Nephron (organoid): ENCODE results near the gene MMP28.
A peak's percentile ranks its signal among the peaks of the same experiment; 100 is the strongest.

Experiments used
- H3K27ac Mint-ChIP-seq, 3 experiments: 2 replicates each; pipeline ENCODE4 v1.8.0; 2020; ENCODE audit warnings: mixed read lengths in 3 of 3, mild to moderate bottlenecking in 2 of 3, moderate library complexity in 1 of 3
- H3K27me3 Mint-ChIP-seq: 2 replicates; pipeline ENCODE4 v1.8.0; 2021; ENCODE audit warnings: low read depth, mild to moderate bottlenecking, moderate library complexity, mixed read lengths
- H3K36me3 Mint-ChIP-seq: 2 replicates; pipeline ENCODE4 v1.8.0; 2020; ENCODE audit warnings: low read depth, mixed read lengths
- H3K4me1 Mint-ChIP-seq: 2 replicates; pipeline ENCODE4 v1.8.0; 2020; ENCODE audit warnings: mixed read lengths
- H3K4me3 Mint-ChIP-seq, 3 experiments: 2 replicates each; pipeline ENCODE4 v1.8.0; 2020; ENCODE audit warnings: mild to moderate bottlenecking in 3 of 3, mixed read lengths in 3 of 3, moderate library complexity in 2 of 3
- H3K9me3 Mint-ChIP-seq: 2 replicates; pipeline ENCODE4 v1.8.0; 2020; ENCODE audit warnings: mixed read lengths
- TF ChIP-seq, protein P1 (sequence below), 3 experiments: fragments of 200-600 bp; sonication (generic); IDR thresholded peaks; one replicate each; pipeline ENCODE4 v1.5.0; 2021; ENCODE audit warnings: antibody characterized with exemption in 3 of 3; ENCODE audit not compliant: unreplicated experiment in 3 of 3

Gene MMP28

DNA sequence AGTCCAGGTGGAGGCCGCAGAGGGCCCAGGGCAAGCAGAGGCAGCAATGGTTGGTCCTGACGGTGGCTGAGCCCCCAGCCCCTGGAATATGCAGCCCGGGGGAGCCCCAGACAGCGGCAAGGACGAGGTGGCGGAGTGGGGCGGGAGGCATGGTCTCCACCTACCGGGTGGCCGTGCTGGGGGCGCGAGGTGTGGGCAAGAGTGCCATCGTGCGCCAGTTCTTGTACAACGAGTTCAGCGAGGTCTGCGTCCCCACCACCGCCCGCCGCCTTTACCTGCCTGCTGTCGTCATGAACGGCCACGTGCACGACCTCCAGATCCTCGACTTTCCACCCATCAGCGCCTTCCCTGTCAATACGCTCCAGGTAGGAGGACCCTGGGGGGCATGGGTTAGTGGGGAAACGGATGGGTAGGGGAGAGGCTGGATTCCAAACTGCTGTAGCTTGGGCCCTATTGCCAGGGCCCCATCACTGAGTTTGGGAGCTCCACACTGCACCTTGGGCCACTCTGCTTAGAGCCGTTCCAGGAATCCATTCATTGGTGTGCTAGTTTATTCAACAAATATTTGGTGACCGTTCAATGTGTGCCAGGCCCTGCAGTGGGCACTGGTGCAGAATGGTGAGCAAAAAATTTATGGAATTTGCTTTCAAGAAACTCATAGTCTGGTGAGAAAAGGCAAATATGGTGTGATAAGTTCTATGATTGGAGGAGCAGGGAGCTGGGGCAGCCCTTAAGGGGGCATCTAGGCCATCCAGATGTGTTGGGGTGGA is 60.2 kb downstream of the MMP28 start:
- TF ChIP-seq, protein P1, sequence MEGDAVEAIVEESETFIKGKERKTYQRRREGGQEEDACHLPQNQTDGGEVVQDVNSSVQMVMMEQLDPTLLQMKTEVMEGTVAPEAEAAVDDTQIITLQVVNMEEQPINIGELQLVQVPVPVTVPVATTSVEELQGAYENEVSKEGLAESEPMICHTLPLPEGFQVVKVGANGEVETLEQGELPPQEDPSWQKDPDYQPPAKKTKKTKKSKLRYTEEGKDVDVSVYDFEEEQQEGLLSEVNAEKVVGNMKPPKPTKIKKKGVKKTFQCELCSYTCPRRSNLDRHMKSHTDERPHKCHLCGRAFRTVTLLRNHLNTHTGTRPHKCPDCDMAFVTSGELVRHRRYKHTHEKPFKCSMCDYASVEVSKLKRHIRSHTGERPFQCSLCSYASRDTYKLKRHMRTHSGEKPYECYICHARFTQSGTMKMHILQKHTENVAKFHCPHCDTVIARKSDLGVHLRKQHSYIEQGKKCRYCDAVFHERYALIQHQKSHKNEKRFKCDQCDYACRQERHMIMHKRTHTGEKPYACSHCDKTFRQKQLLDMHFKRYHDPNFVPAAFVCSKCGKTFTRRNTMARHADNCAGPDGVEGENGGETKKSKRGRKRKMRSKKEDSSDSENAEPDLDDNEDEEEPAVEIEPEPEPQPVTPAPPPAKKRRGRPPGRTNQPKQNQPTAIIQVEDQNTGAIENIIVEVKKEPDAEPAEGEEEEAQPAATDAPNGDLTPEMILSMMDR (IDR thresholded peaks at IDR 0.05; ENCODE audit: unreplicated experiment in 3 of 3) = no peak
- H3K9me3 Mint-ChIP-seq = no peaks in the 10 kb centered on the region
- H3K36me3 Mint-ChIP-seq = no peaks in the 10 kb centered on the region

DNA sequence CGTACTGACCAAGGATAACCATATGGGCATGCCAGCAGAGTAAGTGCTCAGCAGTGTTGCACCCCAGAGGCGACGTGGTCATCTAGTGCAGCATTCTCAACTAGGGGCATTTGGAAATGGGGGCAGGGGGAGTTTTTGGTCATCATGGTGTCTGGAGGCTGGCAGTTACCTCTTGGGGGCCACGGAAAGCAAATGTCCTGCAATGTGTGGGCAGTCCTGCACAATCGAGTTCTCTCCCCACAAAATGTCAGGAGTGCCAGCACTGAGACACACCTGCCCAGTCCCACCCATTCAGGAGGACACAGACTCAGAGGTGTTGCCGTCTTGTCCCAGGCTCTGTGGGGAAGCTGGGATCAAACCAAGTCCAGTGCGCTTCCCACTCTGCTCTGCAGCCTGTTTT is 61.0 kb downstream of the MMP28 start:
- TF ChIP-seq, protein P1 (IDR thresholded peaks at IDR 0.05; ENCODE audit: unreplicated experiment in 3 of 3) = no peak
- Mint-ChIP-seq H3K4me3 (no peak overlapping the region), H3K27ac (no peak overlapping the region), H3K36me3 (no peaks in the 10 kb centered on the region), H3K9me3 (no peaks in the 10 kb centered on the region), H3K27me3 (peaks cover 4% of the 10 kb centered on the region), H3K4me1 (peaks cover 13% of the 10 kb centered on the region)

More for the DNA sequence above, 60.2 kb downstream of the MMP28 start:
- H3K27me3 Mint-ChIP-seq = peaks cover 12% of the 10 kb centered on the region
- no peak overlapping the region for H3K4me3 Mint-ChIP-seq
- no peak overlapping the region for H3K27ac Mint-ChIP-seq
- H3K4me1 Mint-ChIP-seq = peaks cover 13% of the 10 kb centered on the region

DNA sequence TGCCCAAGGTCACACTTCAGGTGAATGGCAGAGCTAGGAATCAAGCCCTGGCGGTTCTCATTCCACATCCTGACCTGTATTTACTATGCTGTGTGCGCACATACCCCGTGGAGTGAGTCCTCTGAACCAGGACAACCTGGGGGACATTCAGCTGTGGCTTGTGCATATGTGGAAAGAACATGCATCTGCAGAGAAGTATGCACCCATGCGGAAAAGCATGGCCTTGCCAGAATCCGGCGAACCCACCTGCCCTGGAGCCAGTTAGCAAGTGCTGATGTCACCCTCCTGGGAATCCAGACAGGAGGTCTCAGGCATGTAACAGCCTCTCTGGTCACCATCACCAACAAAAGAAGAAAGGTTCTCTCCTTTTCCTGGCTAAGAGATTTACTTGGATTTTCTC is 62.1 kb downstream of the MMP28 start:
- Mint-ChIP-seq H3K36me3 (no peaks in the 10 kb centered on the region), H3K27ac (no peak overlapping the region), H3K9me3 (no peaks in the 10 kb centered on the region), H3K27me3 (no peaks in the 10 kb centered on the region), H3K4me1 (peaks cover 16% of the 10 kb centered on the region), H3K4me3 (peak overlapping the region; percentile 92 to 95 (median 93))
- TF ChIP-seq, protein P1 (IDR thresholded peaks at IDR 0.05; ENCODE audit: unreplicated experiment in 3 of 3) = no peak

DNA sequence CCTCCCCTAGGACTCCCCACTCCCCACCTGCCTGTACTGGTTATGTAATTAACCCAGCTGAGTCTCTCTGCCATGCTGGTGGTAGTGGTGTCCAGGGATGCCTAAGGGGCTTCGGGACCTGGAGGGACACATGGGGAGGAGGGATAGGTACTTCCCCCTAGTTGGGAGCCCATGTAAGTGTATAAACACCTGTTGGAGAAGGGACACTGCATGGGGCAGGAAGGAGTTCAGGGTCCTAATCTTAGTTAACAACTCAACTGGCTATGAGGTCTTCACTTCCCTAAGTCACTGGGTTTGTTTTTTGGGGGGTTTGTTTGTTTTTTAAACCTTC is 62.7 kb downstream of the MMP28 start:
- H3K4me3 Mint-ChIP-seq = peak overlapping the region; percentile 92 to 95 (median 93)
- no peaks in the 10 kb centered on the region for H3K27me3 Mint-ChIP-seq
- H3K27ac Mint-ChIP-seq = peak overlapping the region in 1 of 3 experiments; percentile 70
- TF ChIP-seq, protein P1 (IDR thresholded peaks at IDR 0.05; ENCODE audit: unreplicated experiment in 3 of 3) = no peak
- no peaks in the 10 kb centered on the region for H3K36me3 Mint-ChIP-seq
- peaks cover 22% of the 10 kb centered on the region for H3K4me1 Mint-ChIP-seq
- no peaks in the 10 kb centered on the region for H3K9me3 Mint-ChIP-seq

DNA sequence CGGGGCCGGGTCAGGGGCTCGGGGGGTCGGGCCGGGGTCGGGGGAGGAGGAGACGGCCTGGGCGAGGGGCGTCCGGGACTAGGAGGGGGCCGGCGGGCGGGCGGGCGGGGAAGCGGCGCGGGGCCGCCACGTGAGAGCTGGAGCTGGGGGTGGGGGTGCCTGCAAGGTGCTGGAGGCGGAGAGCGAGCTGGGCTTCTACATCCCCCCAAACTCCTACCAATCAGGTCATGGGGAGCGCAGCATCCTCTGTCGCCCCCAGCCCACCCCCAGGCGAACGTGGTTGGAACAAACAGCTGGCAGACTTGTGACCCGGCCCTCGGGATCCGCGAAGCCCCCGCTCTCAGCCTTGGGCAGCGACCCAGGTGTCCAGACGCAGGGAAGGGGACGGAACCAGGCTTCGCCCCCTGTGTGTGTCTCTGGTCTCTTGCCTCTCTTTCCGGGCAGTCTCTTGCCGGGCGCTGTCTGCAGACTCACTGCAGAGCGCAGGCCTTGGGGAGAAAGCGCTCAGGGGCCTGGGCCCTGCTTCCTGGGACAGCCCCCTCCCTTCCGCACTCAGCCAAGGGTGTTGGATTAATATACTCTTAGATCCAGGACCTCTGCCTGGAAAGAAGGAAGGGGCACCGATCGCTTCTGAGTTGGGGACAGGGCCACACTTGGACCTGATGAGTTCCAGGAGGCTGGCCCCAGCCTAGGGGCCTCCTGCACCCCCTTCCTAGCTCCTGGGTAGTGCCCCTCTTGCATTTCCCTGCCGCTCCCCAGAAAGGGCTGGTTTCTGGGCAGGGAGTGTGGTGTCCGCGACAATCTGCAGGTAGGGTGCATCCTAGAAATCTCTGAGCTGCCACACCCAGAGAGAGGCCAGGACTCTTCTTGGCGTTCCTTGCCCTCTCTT is 63.3 kb downstream of the MMP28 start:
- peaks cover 27% of the 10 kb centered on the region for H3K4me1 Mint-ChIP-seq
- TF ChIP-seq, protein P1 (IDR thresholded peaks at IDR 0.05; ENCODE audit: unreplicated experiment in 3 of 3) = no peak
- peak overlapping the region in 2 of 3 experiments; percentile 70 to 73 for H3K27ac Mint-ChIP-seq
- no peaks in the 10 kb centered on the region for H3K36me3 Mint-ChIP-seq
- peak overlapping the region; percentile 92 to 95 (median 93) for H3K4me3 Mint-ChIP-seq
- no peaks in the 10 kb centered on the region for H3K27me3 Mint-ChIP-seq
- no peaks in the 10 kb centered on the region for H3K9me3 Mint-ChIP-seq
